ENCODE measurements around the gene RMP24.

GRCh38 chr18:35971661-35972196 lies 750 bp upstream of the RMP24 start:
- no peak for TF ChIP-seq CTCF (IDR thresholded peaks at IDR 0.05)
- TF ChIP-seq POLR2A (IDR thresholded peaks at IDR 0.05): no peak
